Glomerular visceral epithelial cell (primary cell): ENCODE measurements around the gene COL5A1.
"Not testable (repeated sequence)": the region's sequence is repeated elsewhere in the genome, so short reads cannot be mapped to it uniquely, and the experiment has no call there.

Experiments used
- DNase-seq: peaks from one replicate; pipeline ENCODE4 v3.0.0-alpha.2; 2016; ENCODE audit errors: extremely low spot score

The COL5A1 gene

DNA sequence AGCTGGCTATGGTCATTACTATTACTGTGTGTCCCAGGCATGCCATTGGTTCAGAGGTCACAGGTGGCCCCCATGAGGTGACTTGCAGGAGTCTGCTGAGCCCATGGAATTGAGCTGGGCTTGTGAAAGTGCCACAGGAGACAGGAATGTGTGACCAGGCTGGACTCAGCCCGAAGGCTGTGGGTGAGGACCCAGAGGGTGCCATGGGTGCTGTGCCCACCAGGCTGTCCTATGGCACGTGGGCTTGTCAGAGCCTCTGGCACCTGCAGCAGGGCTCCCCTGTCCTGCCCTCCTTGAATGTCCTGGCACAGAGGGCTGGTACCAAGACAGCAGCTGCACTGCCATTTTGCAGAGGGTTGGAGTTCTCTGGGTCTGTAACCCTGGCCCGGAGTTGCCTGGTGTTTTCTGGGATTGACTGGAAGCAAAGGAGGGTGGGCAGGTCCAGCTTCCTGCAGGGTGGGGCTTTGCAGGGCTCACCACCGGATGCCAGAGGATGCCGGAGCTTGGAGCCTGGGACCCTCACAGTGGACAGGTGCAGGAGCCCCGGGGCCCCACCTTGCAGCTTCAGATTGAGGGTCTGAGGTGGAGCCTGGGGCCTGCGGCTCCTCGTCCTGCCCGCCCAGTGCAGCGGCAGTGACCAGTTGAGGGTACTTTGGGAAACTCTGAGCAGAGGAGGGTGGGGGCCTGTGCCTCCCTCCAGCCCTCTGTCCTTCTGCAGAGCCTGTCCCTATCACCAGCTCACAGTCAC, 14.2 kb downstream of the COL5A1 start:
- DNase-seq = no peak

DNA sequence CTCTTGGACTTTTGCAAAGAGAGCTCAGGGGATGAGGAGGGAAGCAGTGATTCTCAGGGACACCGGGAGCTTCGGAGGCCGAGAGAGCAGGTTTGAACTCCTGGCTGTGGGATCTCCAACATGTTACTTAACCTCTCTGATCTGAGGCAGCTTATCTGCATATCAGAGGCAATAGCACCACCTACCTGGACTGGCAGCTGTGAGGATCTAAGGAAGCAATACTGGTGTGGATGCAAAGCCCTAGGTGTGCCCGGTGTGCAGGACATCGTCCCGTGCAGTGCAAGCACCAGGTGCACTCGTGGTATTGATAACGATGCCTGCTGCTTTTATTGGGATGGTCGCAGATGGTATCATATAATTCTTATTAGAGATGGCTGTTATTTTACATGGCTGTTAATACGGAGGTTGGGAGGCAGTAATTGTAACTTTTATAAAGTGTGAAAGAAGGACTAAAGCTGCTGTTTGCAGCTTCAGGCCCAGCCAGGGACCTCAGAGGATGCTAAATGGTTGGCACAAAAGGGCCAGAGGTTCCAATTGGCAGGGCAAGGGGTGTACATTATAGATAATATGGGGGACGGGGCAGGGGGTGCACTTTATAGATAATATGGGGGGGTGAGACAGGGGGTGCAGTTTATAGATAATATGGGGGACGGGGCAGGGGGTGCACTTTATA, 14.9 kb downstream of the COL5A1 start:
- DNase-seq = no peak

DNA sequence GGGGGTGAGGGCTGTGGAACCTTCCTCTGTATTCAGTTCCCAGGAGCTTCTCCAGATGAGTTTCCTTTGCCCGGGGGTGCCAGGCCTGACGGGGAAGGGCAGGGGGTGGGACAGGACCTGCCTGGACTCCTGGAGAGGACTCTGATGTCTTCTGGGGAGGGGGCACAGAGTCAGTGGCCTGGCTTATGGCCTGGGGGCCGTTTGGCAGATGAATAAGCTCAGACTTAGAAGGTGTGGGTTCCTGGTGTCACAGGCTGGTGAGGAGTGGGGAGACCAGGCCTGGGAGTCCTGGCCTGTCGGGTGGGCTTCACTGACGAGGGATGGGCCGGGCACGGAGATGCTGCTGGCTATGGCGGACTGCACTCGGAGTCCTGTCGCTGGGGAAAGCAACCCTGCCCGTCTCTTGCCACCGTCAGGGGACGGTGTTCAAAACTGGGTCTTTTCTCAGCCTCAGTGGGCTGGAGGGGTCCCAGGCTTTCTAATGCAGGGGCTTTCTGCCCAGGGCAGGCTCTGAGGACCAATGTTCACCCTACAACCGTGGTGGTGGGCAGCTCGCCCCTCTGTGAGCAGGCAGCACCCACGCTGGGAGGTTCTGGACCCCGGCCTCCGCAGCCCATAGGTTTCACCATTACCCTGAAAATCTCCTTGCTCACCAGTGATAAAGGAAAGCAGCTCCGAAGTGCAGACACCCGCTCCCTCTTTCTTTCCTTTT, 16.2 kb downstream of the COL5A1 start:
- no peak for DNase-seq

DNA sequence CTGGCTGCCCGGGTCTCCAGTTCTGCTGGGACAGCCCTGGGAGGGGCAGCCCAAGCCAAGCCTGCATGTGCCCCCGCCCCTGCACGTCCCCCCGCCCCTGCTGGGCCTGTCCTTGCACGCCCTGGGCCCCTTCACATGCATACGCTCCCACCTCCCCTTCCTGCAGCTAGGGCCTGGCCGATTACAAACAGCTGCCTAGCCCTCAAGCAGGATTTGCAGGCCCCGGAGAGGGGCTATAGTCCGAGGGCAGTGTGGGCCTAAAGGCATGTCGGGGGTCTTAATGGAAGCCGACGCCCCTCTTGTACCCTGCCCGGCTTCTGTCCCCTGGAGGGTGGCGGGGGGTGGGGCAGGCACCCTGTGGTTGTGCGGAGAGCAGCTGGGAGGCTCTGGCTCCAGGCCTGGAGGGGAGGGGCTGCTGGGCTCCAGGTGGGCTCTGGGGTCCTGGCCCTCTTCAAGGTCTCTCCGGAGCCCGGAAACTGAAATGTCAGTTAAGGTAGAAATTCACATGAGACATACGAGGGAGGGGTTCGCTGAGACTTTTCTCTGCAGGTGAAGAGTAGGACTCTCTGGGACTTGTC, 16.9 kb downstream of the COL5A1 start:
- DNase-seq = no peak

DNA sequence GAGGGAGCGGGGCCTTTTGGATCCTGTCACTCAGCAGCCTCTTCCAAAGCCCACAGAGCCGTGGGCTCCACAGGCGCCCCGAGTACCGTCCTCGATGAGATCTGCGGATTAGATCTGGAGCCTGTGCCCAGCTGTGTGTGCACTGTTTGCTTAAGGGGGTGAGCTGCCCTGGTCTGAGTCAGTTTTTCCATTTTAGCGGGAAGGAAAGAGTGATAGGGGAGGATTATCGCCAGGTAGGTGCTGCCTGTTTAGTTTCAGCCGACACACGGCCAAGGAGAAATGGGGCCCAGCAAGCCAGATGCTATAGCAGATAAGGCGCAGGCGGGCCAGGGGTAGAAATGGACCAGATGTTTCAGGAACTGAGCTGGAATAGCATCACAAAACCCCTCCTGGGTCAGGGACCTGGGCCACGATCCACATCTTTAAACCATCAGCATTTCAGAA, 18.1 kb downstream of the COL5A1 start:
- DNase-seq = no peak

DNA sequence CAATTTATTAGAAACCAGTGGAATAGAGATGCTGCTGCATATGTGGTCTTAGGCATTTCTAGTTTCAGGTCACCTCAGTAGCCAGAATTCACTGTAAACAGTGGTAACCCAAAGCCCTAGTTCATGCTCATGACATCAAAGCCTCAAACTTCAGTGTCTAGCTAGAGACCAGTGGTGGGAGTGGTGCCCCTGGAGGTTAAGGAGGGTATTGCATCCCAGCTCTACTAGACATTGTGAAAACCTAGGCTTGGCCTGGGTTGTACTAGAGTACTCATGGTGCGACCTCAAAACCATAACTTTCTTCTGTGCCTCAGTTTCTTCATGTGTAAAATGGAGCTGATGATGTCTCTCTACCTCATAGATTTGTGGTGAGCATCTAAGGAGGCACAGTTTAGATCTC, 18.8 kb downstream of the COL5A1 start:
- DNase-seq = no peak

DNA sequence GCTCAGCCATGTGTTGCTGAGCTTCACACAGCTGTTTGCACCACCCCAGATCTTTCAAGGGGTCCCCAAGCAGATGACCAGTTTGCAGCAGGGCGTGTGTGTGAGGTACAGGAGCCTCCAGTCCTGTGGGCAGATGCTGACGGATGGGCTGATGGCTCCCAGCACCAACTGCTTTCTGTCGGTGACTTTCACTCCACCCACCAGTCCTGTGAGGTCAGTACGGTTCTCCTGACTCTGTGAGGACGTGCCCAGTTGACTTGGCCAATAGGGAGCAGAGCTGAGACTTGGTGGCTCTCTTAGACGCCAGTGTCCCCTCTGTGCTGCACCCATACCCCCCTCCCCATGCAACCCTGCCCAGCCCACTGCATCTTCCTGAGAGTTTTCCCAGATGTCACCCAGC, 19.7 kb downstream of the COL5A1 start:
- DNase-seq = no peak

DNA sequence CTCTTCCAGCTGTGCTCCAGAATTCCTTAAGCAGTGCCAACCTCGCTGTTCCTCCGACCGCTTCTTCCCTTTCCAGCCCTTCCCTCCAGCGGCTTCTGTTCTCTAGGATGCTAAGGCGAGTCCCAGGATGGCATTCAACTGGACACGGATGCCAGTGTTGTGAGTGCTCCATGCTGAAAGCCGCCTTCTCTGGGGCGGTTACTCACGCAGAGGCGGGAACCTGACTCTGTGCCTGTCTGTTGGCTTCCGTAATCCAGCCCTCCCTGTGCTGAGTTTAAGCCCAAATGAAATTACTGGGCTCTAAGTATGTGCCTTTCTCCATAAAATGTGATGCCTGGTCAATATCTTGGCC, 20.2 kb downstream of the COL5A1 start:
- DNase-seq = no peak

DNA sequence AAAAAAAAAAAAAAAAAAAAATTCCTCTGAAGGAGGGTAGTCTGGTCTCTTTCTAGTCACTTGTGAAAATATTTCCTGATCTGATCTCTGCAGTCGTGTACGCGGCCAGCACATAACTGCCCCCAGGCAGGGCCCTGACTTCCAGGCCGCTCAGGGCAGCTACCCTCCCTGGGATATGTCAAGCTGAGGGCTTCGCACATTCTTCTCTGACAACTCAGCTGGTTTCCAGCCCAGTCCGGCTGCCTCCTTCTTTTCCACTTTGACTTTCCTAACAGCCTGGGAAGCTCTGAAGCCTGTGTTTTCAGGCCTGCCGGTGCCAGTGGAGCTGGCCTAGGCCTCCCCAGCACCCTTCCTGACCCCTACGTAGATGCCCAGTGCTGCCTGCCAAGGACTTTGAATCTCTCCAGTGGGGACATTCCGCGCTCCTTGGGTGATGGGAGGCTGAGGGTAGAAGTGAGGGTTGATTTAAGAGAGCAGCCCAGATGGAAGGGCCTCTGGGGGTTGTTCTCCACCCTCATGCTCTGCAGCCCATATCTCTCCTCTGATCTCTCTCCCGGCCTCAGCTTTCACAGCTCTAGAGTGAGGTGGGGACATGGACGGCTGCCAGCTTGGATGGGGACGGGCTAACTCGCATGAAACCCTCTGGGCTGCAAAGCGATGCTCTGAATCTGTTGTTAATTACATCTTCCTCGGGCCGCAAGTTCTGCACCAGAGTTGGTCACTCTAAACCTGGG, 20.7 kb downstream of the COL5A1 start:
- DNase-seq = peak; percentile 51

DNA sequence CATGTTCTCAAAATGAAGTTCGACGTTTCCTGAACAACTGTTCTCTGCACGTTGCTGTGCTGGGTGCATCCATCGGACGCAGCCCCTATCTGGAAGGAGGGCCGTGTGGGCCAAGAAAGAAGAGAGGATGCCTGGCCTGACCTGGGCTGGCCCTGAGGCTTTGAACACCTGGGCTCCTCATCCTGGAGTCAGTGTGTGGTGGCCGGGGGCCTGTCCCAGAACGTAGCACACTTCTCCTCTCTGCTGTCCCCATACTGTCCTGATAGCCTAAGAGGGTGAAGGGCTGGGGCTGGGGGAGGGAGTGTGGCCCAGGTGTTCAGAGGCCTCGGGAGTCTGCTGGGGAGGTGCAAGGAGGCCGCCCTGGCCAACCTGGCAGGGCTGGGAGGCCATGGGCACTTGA, 21.5 kb downstream of the COL5A1 start:
- no peak for DNase-seq

DNA sequence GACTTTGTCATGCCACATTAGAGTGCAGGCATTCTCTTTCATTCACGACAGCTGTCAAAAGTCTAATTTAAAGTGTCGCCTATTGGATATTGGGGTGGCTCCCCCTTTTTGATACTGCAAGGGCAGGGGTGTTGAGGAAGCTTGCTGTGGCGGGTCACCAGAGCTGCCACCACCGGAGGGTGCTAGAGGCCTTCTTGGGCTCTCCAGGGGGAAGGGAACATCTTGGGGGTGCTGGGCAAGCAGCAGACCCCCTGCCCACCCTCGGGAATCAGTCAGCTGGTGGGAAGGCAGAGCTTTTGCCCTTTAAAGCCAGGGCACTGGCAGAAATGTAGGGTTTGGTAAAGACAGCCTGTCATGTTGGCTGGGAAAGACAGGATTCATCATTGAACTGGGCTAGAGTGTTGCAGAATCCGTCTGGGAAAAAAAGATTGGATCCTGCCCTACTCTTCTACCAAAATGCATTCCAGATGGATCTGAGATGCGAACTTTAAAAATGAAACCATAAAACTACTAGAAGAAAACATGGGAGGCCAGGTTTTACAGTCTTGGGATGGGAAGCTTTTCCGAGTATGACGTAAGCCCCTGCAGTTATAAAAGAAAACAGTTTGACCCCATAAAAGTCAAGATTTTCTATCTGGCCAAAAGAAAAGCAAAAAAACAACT, 22.3 kb downstream of the COL5A1 start:
- DNase-seq = no peak

DNA sequence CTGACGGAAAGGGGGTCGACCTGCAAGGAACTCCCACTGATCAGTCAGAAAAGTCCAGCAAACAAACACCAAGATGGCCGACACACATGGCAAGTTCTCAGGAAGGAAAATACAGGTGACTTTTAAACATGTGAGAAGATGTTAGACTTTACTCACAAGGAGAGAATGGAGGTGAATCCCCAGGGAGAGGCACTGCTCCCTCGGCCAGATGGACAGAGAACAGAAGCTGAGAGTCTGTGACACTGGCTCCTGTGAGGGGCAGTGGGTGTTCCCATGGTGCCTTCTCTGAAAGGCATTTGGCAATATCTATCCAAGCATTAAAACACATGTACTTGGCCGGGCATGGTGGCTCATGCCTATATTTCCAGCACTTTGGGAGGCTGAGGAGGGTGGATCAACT, 22.8 kb downstream of the COL5A1 start:
- DNase-seq = no peak

DNA sequence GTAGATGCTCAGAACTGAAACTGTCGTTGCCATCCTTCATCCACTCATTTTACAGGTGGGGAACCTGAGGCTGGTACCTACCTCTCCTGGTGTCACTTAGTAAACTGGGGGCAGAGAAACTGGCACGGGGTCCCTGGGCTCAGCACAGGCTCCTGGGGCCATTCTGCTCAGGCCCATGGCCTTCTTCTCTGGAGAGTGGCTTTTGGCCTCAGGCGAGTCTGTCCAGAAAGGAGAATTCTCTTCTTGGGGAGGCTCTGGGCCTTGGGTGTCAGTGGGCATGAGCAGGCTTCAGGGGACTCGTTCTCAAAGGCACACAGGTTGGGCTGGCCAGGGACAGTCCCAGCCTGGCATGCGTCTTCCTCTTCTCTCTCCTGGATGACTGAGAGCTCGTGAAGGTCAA, 24.6 kb downstream of the COL5A1 start:
- no peak for DNase-seq

DNA sequence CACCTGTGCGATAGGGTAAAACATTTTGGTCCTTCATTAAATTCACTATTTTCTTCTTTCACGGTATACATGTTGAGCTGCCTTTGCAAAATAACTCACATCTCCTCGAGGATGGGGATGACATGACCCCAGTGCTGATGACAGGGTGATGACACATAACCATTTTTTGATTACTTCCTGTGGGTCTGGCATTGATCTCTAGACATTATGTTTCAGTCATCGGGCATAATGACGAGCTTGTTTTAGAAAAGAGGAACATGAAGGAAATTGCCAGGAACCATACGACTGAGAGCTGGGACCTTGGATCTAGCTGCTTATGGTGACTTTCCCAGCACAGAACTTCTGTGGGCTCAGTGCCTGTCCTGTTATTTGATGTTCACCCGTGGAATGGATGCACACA, 25.2 kb downstream of the COL5A1 start:
- DNase-seq = no peak

DNA sequence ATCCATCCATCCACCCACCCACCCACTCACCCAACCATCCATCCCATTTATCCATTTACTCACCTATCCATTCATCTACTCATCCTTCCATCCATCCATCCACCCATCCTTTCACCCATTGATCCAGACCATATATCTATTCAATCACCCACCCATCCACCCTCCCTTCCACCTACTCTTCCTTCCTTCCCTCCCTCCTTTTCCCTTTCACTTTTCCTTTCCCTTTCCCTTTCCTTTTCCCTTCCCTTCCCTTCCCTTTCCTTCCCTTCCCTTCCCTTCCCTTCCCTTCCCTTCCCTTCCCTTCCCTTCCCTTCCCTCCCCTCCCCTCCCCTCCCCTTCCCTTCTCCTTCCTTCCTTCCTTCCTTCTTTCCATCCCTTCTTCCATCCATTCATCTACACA, 27.4 kb downstream of the COL5A1 start:
- DNase-seq = not testable (repeated sequence)

DNA sequence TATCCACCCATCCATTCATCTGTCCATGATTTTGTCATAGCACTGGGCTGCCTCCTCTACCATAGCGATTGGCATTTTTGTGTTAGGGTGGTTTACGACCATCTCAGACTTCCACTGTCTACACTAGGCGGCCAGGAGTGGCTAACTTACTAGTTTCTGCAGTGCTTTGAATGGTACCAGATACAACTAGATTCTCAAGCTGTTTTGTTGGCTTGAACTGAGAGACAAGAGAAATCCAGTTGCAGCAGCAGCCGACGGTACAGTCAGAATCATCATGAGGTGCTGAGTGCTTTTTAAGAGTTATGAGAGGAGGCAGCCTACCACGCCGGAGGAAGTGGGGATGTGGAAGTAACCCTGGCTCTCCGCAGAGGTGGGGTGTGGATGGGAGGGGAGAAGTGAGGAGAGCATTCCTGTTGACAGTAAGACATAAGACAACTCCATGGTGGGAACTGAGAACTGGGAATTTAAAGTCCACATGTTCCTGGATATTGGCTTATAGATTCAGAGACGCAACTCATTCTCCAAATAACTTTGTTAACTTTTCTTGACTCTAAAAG, 27.9 kb downstream of the COL5A1 start:
- peak; percentile 23 for DNase-seq

DNA sequence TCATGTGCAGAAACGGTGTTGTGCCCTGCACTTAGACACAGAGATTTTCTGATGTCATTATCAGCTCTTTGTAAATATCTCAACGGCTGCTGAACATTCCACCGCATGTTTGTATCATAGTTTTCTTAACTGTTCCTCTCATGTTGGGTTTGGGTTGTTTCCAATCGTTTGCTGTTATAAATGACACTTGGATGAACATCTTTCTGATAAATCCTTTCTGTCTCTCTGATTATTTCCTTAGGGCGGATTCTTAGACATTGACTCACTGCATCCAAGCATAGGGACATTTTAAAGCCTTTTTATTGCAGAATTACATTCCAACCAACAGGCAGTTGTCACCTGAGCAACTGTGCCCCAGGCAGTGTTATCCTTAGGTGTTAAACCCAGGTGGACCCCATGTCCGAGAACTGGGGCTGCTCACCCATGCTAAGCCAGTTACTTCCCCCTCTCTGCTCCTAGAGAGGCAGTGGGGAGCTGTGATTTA, 28.5 kb downstream of the COL5A1 start:
- peak; percentile 84 for DNase-seq

DNA sequence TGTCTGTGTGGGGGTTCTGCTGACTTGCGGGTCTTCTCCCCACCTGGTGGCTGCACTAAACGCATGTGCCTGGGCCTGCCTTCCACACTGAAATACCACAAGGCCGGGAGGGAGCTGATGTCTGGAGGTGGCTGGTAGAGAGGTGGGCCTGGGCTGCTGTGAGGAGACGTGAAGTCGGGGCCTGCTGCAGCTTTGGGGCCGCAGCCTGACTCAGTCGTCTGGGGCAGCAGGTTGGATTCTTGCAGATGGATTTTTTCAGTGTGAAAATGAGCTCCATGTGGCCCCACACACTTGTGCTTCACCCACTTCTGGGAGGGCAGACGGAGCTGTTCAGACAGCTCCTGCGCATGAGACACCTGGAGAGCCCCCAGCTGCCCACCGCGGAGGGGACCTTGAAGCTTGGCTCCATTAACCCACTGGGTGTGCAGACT, 29.3 kb downstream of the COL5A1 start:
- no peak for DNase-seq

DNA sequence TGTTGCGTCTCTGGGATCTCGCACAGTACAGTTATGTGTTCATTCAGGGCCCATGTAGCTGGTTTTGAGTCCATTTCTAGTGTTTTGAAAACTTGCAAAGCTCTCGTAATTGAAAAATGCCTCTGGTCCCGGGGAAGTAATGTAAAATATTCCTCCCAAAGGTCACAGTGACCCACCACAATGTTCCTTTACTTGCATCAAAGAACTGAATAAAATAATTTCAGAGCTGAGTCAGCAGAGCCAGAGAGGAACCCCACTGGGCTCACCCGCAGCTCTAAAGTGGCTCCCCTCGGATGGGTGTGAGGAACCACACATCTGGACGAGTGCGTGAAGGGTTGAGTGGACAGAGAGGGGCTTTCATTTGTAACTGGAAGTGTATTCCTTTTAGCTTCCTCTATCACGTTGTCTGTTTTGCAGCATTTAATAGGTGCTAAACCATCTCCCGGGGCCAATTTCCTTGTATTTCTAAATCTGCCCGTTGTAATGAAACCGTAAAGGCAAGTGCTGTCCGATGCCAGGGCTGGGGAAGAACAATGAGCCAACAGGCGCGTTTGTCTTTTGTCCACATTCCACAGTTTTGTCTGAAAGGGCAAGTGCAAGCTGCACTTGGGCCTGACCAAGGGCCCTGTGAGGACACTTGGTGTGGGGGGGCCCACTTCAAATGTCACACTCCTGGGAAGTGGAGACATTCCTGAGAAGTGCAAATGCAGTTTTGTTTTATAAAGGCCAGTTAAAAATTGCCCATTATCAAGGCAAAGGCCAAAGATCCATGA, 29.9 kb downstream of the COL5A1 start:
- no peak for DNase-seq

DNA sequence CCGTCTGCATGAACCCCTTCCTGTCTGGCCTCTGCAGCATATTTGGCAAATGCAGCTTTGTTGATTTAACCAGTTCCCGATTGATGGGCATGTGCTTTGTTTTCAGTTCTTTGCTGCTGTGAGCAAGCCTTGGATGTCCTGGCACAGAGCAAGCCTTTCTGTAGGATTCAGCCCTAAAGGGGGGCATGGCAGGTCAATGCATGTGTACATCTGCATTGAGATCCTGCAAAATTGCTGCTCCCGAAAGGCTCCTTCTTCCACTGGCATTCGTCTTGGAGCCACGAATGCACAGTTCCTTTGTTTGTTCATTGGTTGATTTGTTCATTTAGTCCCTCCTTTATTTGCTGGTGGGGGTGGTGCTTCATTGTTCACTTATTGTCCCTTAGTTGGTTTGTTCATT, 34.8 kb downstream of the COL5A1 start:
- no peak for DNase-seq
